PC-9 (cell line): ENCODE data around the gene STEAP1. TPM values are rescaled to one million over a fixed set of nuclear protein-coding genes. Genes with fewer than 3 reads are reported as not detected.

Experiments
- BruUV-seq: library from RNA; stranded (reverse); fragments of 400-500 nt; replicated peaks from 2 replicates; lab custom pipeline; 2021; lab: Mats Ljungman, UMichigan
- CTCF ChIA-PET: fragments of 300-600 bp; sonication (Branson Sonifier 250); formaldehyde crosslinking; loops from one replicate; lab custom pipeline; 2022; ENCODE audit warnings: antibody characterized with exemption; lab: Charles Lee
- POLR2A ChIA-PET: fragments of 300-600 bp; sonication (Branson Sonifier 250); formaldehyde crosslinking; loops from one replicate; lab custom pipeline; 2022; ENCODE audit warnings: antibody characterized with exemption; ENCODE audit not compliant: unreplicated experiment; lab: Charles Lee
- DNase-seq, 2 experiments: peaks; one replicate each; pipeline versions ENCODE4 v3.0.0 to v3.0.0-alpha.2; 2015 to 2022; ENCODE audit warnings: mixed read lengths in 1 of 2
- H2AFZ ChIP-seq: fragments of 200-600 bp; sonication (generic); 2 replicates; pipeline ENCODE4 v1.8.1; 2017; ENCODE audit warnings: antibody characterized with exemption
- H3F3A ChIP-seq: fragments of 200-600 bp; sonication (generic); 2 replicates; pipeline ENCODE4 v1.8.1; 2017; ENCODE audit warnings: antibody characterized with exemption, mild to moderate bottlenecking, low read depth; ENCODE audit not compliant: insufficient read depth
- H3K27ac ChIP-seq: fragments of 200-600 bp; sonication (generic); 2 replicates; pipeline ENCODE4 v1.6.1; 2016; ENCODE audit warnings: mixed run types
- H3K27me3 ChIP-seq: fragments of 200-600 bp; sonication (generic); 2 replicates; pipeline ENCODE4 v1.6.1; 2016; ENCODE audit warnings: low read depth, mixed run types; ENCODE audit not compliant: insufficient read depth
- H3K36me3 ChIP-seq: fragments of 200-600 bp; sonication (generic); 2 replicates; pipeline ENCODE4 v1.6.1; 2016; ENCODE audit warnings: low read depth, mixed run types
- H3K4me1 ChIP-seq: fragments of 200-600 bp; sonication (generic); replicated peaks from 2 replicates; pipeline ENCODE4 v1.6.1; 2016; ENCODE audit warnings: mixed run types; ENCODE audit not compliant: insufficient read depth
- H3K4me2 ChIP-seq: fragments of 200-600 bp; sonication (generic); 2 replicates; pipeline ENCODE4 v1.6.1; 2017; ENCODE audit warnings: mixed run types
- H3K4me3 ChIP-seq: fragments of 200-600 bp; sonication (generic); 2 replicates; pipeline ENCODE4 v1.6.1; 2016; ENCODE audit warnings: mixed run types
- H3K79me2 ChIP-seq: fragments of 200-600 bp; sonication (generic); 2 replicates; pipeline ENCODE4 v1.6.1; 2017; ENCODE audit warnings: low read depth, mixed run types
- H3K9me2 ChIP-seq: fragments of 200-600 bp; sonication (generic); 2 replicates; pipeline ENCODE4 v1.8.1; 2017; ENCODE audit warnings: mild to moderate bottlenecking; ENCODE audit not compliant: insufficient read depth
- H3K9me3 ChIP-seq: fragments of 200-600 bp; sonication (generic); 2 replicates; pipeline ENCODE4 v1.8.1; 2016; ENCODE audit warnings: low read depth; ENCODE audit not compliant: insufficient read depth
- H4K20me1 ChIP-seq: fragments of 200-600 bp; sonication (generic); 2 replicates; pipeline ENCODE4 v1.8.1; 2017; ENCODE audit not compliant: insufficient read depth
- CTCF ChIP-seq: fragments of 200-600 bp; sonication (generic); conservative IDR thresholded peaks from 2 replicates; pipeline ENCODE4 v1.6.1; 2017; ENCODE audit warnings: mixed run types, antibody characterized with exemption, mild to moderate bottlenecking, moderate library complexity
- EZH2 ChIP-seq: fragments of 200-600 bp; sonication (generic); IDR thresholded peaks from 2 replicates; pipeline ENCODE4 v1.8.0; 2017; ENCODE audit warnings: antibody characterized with exemption, low read depth
- intact Hi-C: fragments of 100-400 bp; cut with micrococcal nuclease; formaldehyde crosslinking; loops from one replicate; pipeline ENCODE4 v1.10.0; 2022; ENCODE audit not compliant: unreplicated experiment
- total RNA-seq: library from RNA; stranded (reverse); gene quantifications from 2 replicates; pipeline ENCODE4 v1.2.3, GENCODE V29; 2021

The STEAP1 gene
- total RNA-seq, 1 experiment from 2014 or later, result 6.5 TPM

GRCh38 chr7:90212149-90212495 lies 57.9 kb downstream of the STEAP1 start:
- ChIA-PET CTCF (interaction anchor here (0.6 to 1.3 kb wide), 6 partner anchors 23 to 216 kb away, joined by 3 to 20 read pairs (median 4); partner anchors contain the start of gene STEAP1), POLR2A (interaction anchor here (0.6 kb wide), 2 partner anchors 497 to 1915 kb away, joined by 4 to 19 read pairs; no protein-coding TSS in a partner anchor)
- Histone ChIP-seq H3K4me1 (peaks cover 9% of the 10 kb centered on the region), H3F3A (no peaks in the 10 kb centered on the region), H3K4me2 (peak overlapping the region; percentile 97), H3K27me3 (no peaks in the 10 kb centered on the region), H3K9me2 (no peaks in the 10 kb centered on the region), H3K4me3 (peak overlapping the region; percentile 94), H3K27ac (no peak overlapping the region), H3K79me2 (no peaks in the 10 kb centered on the region), H3K36me3 (no peaks in the 10 kb centered on the region), H2AFZ (peak overlapping the region; percentile 98), H3K9me3 (no peaks in the 10 kb centered on the region), H4K20me1 (no peaks in the 10 kb centered on the region)
- TF ChIP-seq CTCF (no peak), EZH2 (no peak)
- BruUV-seq, result no TSS peak
- no peak for DNase-seq
- intact Hi-C loops, result no loop called here

- Histone ChIP-seq H3K27ac (no peak overlapping the region), H3K79me2 (no peaks in the 10 kb centered on the region), H2AFZ (no peak overlapping the region), H3K4me1 (peaks cover 9% of the 10 kb centered on the region), H3F3A (no peaks in the 10 kb centered on the region), H3K9me3 (no peaks in the 10 kb centered on the region), H3K9me2 (no peaks in the 10 kb centered on the region), H3K4me2 (no peak overlapping the region), H3K27me3 (no peaks in the 10 kb centered on the region), H3K36me3 (no peaks in the 10 kb centered on the region), H4K20me1 (no peaks in the 10 kb centered on the region), H3K4me3 (no peak overlapping the region)
- no TSS peak for BruUV-seq
- ChIA-PET POLR2A (no interaction called here), CTCF (no interaction called here)
- no peak for DNase-seq
- intact Hi-C loops, result no loop called here
- no peak for TF ChIP-seq EZH2
Observed at GRCh38 chr7:90213521-90213920, 59.3 kb downstream of the STEAP1 start.

Other genes starting within 250 kb of the STEAP1 start
- gene STEAP2, start 57.3 kb downstream of the STEAP1 start, total RNA-seq, result 10.1 and 10.4 TPM in 2 replicates
- gene CFAP69, start 90.7 kb downstream of the STEAP1 start, total RNA-seq, result 15.0 and 18.5 TPM in 2 replicates
- gene FAM237B, start 166.8 kb downstream of the STEAP1 start, total RNA-seq, result not detected in 2 replicates
- 29.3 and 36.7 TPM in 2 replicates for gene GTPBP10, start 192.2 kb downstream of the STEAP1 start, total RNA-seq
- 50.9 and 57.7 TPM in 2 replicates for gene CLDN12, start 249.0 kb downstream of the STEAP1 start, total RNA-seq